SK-N-SH (cell line): ENCODE data around the gene SEMA3A. TPM values are rescaled to one million over a fixed set of nuclear protein-coding genes. Genes with fewer than 3 reads are reported as not detected.

Experiments used
- CTCF ChIA-PET: fragments of 300-600, 350-600 bp; formaldehyde crosslinking; extraction: SDS; loops from one replicate; lab custom pipeline; 2021; lab: Yijun Ruan, JAX
- POLR2A ChIA-PET: fragments of 350-600 bp; sonication (Branson Sonifier 250); formaldehyde crosslinking; extraction: SDS; loops from one replicate; lab custom pipeline; 2020; ENCODE audit warnings: antibody characterized with exemption, inconsistent platforms; lab: Yijun Ruan, JAX
- DNase-seq: peaks from one replicate; pipeline ENCODE4 v3.0.0; 2012
- H2AFZ ChIP-seq: fragments of 200-600 bp; sonication (generic); 2 replicates; pipeline ENCODE4 v1.8.1; 2016; ENCODE audit warnings: antibody characterized with exemption, mild to moderate bottlenecking, low read depth
- H3F3A ChIP-seq: fragments of 200-600 bp; sonication (generic); replicated peaks from 2 replicates; pipeline ENCODE3; 2016; ENCODE audit warnings: antibody characterized with exemption, mild to moderate bottlenecking; ENCODE audit not compliant: insufficient read depth
- H3K27ac ChIP-seq, 2 experiments: fragments of 200-500 bp in 1 of 2; fragments of 200-600 bp in 1 of 2; sonication (Bioruptor generic) in 1 of 2; sonication (generic), shearing (Covaris generic) in 1 of 2; 2 replicates each; pipeline versions ENCODE4 v1.5.1 to v1.6.1; 2014 to 2016; ENCODE audit warnings: low read depth in 2 of 2, inconsistent platforms in 1 of 2, low read length in 1 of 2, mild to moderate bottlenecking in 1 of 2, mixed read lengths in 1 of 2
- H3K27me3 ChIP-seq: fragments of 200-600 bp; sonication (generic), shearing (Covaris generic); 2 replicates; pipeline ENCODE4 v1.6.1; 2016; ENCODE audit warnings: mixed run types; ENCODE audit not compliant: insufficient read depth
- H3K36me3 ChIP-seq, 2 experiments: fragments of 200-500 bp in 1 of 2; fragments of 200-600 bp in 1 of 2; sonication (Bioruptor generic) in 1 of 2; sonication (generic) in 1 of 2; replicated peaks in 1 of 2; 2 replicates each; pipeline versions ENCODE3 to v1.5.1; 2014 to 2016; ENCODE audit warnings: low read length in 1 of 2, mild to moderate bottlenecking in 1 of 2; ENCODE audit not compliant: insufficient read depth in 2 of 2, control insufficient read depth in 1 of 2
- H3K4me1 ChIP-seq, 2 experiments: fragments of 200-500 bp in 1 of 2; fragments of 200-600 bp in 1 of 2; sonication (Bioruptor generic) in 1 of 2; sonication (generic), shearing (Covaris generic) in 1 of 2; 2 replicates each; pipeline versions ENCODE4 v1.5.1 to v1.6.1; 2014 to 2016; ENCODE audit warnings: low read depth in 1 of 2, low read length in 1 of 2, mixed run types in 1 of 2; ENCODE audit not compliant: insufficient read depth in 2 of 2, control insufficient read depth in 1 of 2
- H3K4me2 ChIP-seq: fragments of 200-600 bp; sonication (generic), shearing (Covaris generic); 2 replicates; pipeline ENCODE4 v1.6.1; 2017; ENCODE audit warnings: mixed run types
- H3K4me3 ChIP-seq, 2 experiments: fragments of 200-500 bp in 1 of 2; fragments of 200-600 bp in 1 of 2; sonication (Bioruptor generic) in 1 of 2; sonication (generic), shearing (Covaris generic) in 1 of 2; 2 replicates each; pipeline versions ENCODE4 v1.5.1 to v1.8.1; 2014 to 2016; ENCODE audit warnings: low read depth in 2 of 2, inconsistent platforms in 1 of 2, low read length in 1 of 2, mild to moderate bottlenecking in 1 of 2, mixed read lengths in 1 of 2, moderate library complexity in 1 of 2
- H3K79me2 ChIP-seq: fragments of 200-600 bp; sonication (generic); 2 replicates; pipeline ENCODE4 v1.8.1; 2017; ENCODE audit warnings: mild to moderate bottlenecking; ENCODE audit not compliant: insufficient read depth
- H3K9ac ChIP-seq: fragments of 200-600 bp; sonication (generic); 2 replicates; pipeline ENCODE4 v1.6.1; 2017; ENCODE audit warnings: mixed run types
- H3K9me2 ChIP-seq: fragments of 200-600 bp; sonication (generic); 2 replicates; pipeline ENCODE4 v1.6.1; 2017; ENCODE audit warnings: mixed run types
- H3K9me3 ChIP-seq: fragments of 200-600 bp; sonication (generic); 2 replicates; pipeline ENCODE4 v1.6.1; 2017; ENCODE audit warnings: mixed run types, mild to moderate bottlenecking, moderate library complexity
- H4K20me1 ChIP-seq: fragments of 200-600 bp; sonication (generic); 2 replicates; pipeline ENCODE4 v1.6.1; 2017; ENCODE audit warnings: mild to moderate bottlenecking, mixed run types; ENCODE audit not compliant: insufficient read depth
- CHD2 ChIP-seq: fragments of 150-350 bp; IDR thresholded peaks from 2 replicates; pipeline ENCODE4 v1.6.1; 2018; ENCODE audit warnings: low read length; ENCODE audit not compliant: partially characterized antibody
- CTCF ChIP-seq: fragments of 200-600 bp; sonication (generic); IDR thresholded peaks from 2 replicates; pipeline ENCODE4 v1.6.1; 2017; ENCODE audit warnings: antibody characterized with exemption, mild to moderate bottlenecking, moderate library complexity
- ELF1 ChIP-seq: IDR thresholded peaks from 2 replicates; pipeline ENCODE4 v1.4.0; 2012
- EP300 ChIP-seq, 2 experiments: IDR thresholded peaks; 2 replicates each; pipeline versions ENCODE4 v1.4.0 to v1.6.1; 2012; ENCODE audit warnings: borderline replicate concordance in 1 of 2, low read depth in 1 of 2, low read length in 1 of 2
- FOXJ3 ChIP-seq: sonication (generic); formaldehyde crosslinking; IDR thresholded peaks from 2 replicates; pipeline ENCODE4 v1.5.1; 2020; ENCODE audit warnings: mild to moderate bottlenecking, missing genetic modification reagents
- JUND ChIP-seq: IDR thresholded peaks from 2 replicates; pipeline ENCODE4 v1.4.0; 2012
- MEF2A ChIP-seq: IDR thresholded peaks from 2 replicates; pipeline ENCODE4 v1.4.0; 2012; ENCODE audit warnings: low read depth, borderline replicate concordance
- NRF1 ChIP-seq: IDR thresholded peaks from 2 replicates; pipeline ENCODE4 v1.6.1; 2012; ENCODE audit warnings: low read depth, mild to moderate bottlenecking, low read length
- PBX3 ChIP-seq: IDR thresholded peaks from 2 replicates; pipeline ENCODE4; 2012
- POLR2AphosphoS5 ChIP-seq: IDR thresholded peaks from 2 replicates; pipeline ENCODE4 v1.6.1; 2012; ENCODE audit warnings: low read depth, low read length
- RAD21 ChIP-seq: IDR thresholded peaks from 2 replicates; pipeline ENCODE4 v1.6.1; 2012; ENCODE audit warnings: mild to moderate bottlenecking, low read length
- REST ChIP-seq: IDR thresholded peaks from 2 replicates; pipeline ENCODE4 v1.6.1; 2012; ENCODE audit warnings: mild to moderate bottlenecking, low read depth, low read length, moderate library complexity
- RXRA ChIP-seq: IDR thresholded peaks from 2 replicates; pipeline ENCODE4 v1.4.0; 2012; ENCODE audit warnings: low read depth, mild to moderate bottlenecking, borderline replicate concordance
- SMC3 ChIP-seq: IDR thresholded peaks from 2 replicates; pipeline ENCODE4 v1.6.1; 2012; ENCODE audit warnings: low read depth, low read length, improper control_type of control experiment
- TCF12 ChIP-seq: IDR thresholded peaks from 2 replicates; pipeline ENCODE4 v1.4.0; 2012
- YY1 ChIP-seq: IDR thresholded peaks from 2 replicates; pipeline ENCODE4 v1.4.0; 2012; ENCODE audit warnings: low read depth, mild to moderate bottlenecking
- ZBTB33 ChIP-seq: IDR thresholded peaks from 2 replicates; pipeline ENCODE4 v1.4.0; 2012; ENCODE audit warnings: low read depth, borderline replicate concordance
- polyA plus RNA-seq, 3 experiments: library from polyadenylated mRNA; depleted of rRNA; stranded (reverse); fragments of >200 nt; gene quantifications; 2 replicates each; pipeline ENCODE4 v1.2.3, GENCODE V29; 2012

SEMA3A gene
- polyA plus RNA-seq, 1 of the 3 experiments (the other 2 are of a cell fraction): 15.9 TPM

- no peaks in the 10 kb centered on the region; a peak in 1 of 4 replicates for H3K4me1 ChIP-seq
Observed at GRCh38 chr7:83976302-83976701, 218.3 kb downstream of the SEMA3A start.

More at GRCh38 chr7:83976302-83976701, 218.3 kb downstream of the SEMA3A start:
- Histone ChIP-seq H3K27me3 (no peaks in the 10 kb centered on the region), H3K36me3 (peaks cover 2 to 13% of the 10 kb centered on the region in 2 experiments), H3K9me2 (no peaks in the 10 kb centered on the region), H3K79me2 (no peaks in the 10 kb centered on the region), H3F3A (peaks cover 3% of the 10 kb centered on the region), H3K9me3 (no peaks in the 10 kb centered on the region), H3K27ac (peak overlapping the region in 1 of 2 experiments; percentile 14; a peak in 1 of 4 replicates), H4K20me1 (no peaks in the 10 kb centered on the region), H3K9ac (no peak overlapping the region), H2AFZ (no peak overlapping the region), H3K4me3 (no peak overlapping the region), H3K4me2 (no peak overlapping the region)
- peak; percentile 57 for DNase-seq
- ChIA-PET POLR2A (no interaction called here), CTCF (interaction anchor here (0.7 to 2.6 kb wide), 9 partner anchors 19 to 1873 kb away, joined by 3 to 9 read pairs (median 3); no protein-coding TSS in a partner anchor)
- TF ChIP-seq YY1 (peak; percentile 64; the same call in 1 of the 2 replicates), PBX3 (peak; percentile 55; the same call in 1 of the 2 replicates), SMC3 (peak; percentile 93), CTCF (peak; percentile 93), REST (no peak), JUND (no peak), POLR2AphosphoS5 (peak; percentile 54; the same call in 1 of the 2 replicates), FOXJ3 (CRISPR knock-in tag) (no peak), CHD2 (peak; percentile 25), RAD21 (peak; percentile 99), ZBTB33 (no peak), EP300 (IDR thresholded peaks at IDR 0.05; ENCODE audit: borderline replicate concordance in 1 of 2, low read depth in 1 of 2, low read length in 1 of 2) (peak in 1 of 2 experiments; percentile 33; a peak in 1 of 4 replicates), ELF1 (no peak), TCF12 (peak; percentile 94), NRF1 (peak; percentile 24; the same call in 1 of the 2 replicates), RXRA (no peak), MEF2A (no peak)
